B cell (primary cell): Measurements from ENCODE around the gene ALG9. TPM values are rescaled to one million over a fixed set of nuclear protein-coding genes. Genes with fewer than 3 reads are reported as not detected.
"Not testable (repeated sequence)": the region's sequence is repeated elsewhere in the genome, so short reads cannot be mapped to it uniquely, and the experiment has no call there.

Experiments used
- ATAC-seq: fragments of 200-7000 bp; cut with Tn5 transposase; one replicate; pipeline ENCODE4 v1.10.0; 2021; ENCODE audit warnings: low read depth, mild to moderate bottlenecking, moderate number of reproducible peaks, moderate library complexity
- CTCF ChIA-PET: fragments of 350-600 bp; sonication (Branson Sonifier 250); formaldehyde crosslinking; loops from one replicate; lab custom pipeline; 2021; ENCODE audit warnings: antibody characterized with exemption, inconsistent platforms; lab: Charles Lee
- POLR2A ChIA-PET: fragments of 350-600 bp; sonication (Branson Sonifier 250); formaldehyde crosslinking; loops from one replicate; lab custom pipeline; 2021; ENCODE audit warnings: antibody characterized with exemption; lab: Charles Lee
- DNase-seq: peaks from one replicate; pipeline ENCODE4 v3.0.0; 2013
- H2AFZ ChIP-seq: 2 replicates; pipeline ENCODE4 v1.6.1; 2012; ENCODE audit warnings: mild to moderate bottlenecking, low read depth, low read length; ENCODE audit not compliant: insufficient read depth, poor library complexity, severe bottlenecking
- H3K27ac ChIP-seq, 2 donors: 1 replicate in 1 of 2; 2 replicates in 1 of 2; pipeline ENCODE4 v1.5.1; 2012 to 2013; ENCODE audit warnings: low read length in 2 of 2, mild to moderate bottlenecking in 2 of 2, moderate library complexity in 1 of 2
- H3K27me3 ChIP-seq, 4 experiments: fragments of 200-600 bp in 1 of 4; sonication (generic) in 1 of 4; replicated peaks in 1 of 4; 1 replicate in 2 of 4; 2 replicates in 2 of 4; pipeline versions ENCODE4 v1.6.1 to v1.7.0; 2013 to 2016; ENCODE audit warnings: low read length in 3 of 4, mild to moderate bottlenecking in 2 of 4, mixed read lengths in 1 of 4, moderate library complexity in 1 of 4; ENCODE audit not compliant: insufficient read depth in 4 of 4, control insufficient read depth in 3 of 4; ENCODE audit errors: control extremely low read depth in 1 of 4
- H3K36me3 ChIP-seq, 2 experiments: replicated peaks in 1 of 2; 1 replicate in 1 of 2; 2 replicates in 1 of 2; pipeline versions ENCODE4 v1.6.1 to v1.7.1; 2013; ENCODE audit warnings: low read length in 1 of 2; ENCODE audit not compliant: insufficient read depth in 2 of 2, control insufficient read depth in 1 of 2; ENCODE audit errors: control extremely low read depth in 1 of 2, extremely low read depth in 1 of 2
- H3K4me1 ChIP-seq, 2 donors: fragments of 200-600 bp in 1 of 2; sonication (generic) in 1 of 2; 1 replicate in 1 of 2; 2 replicates in 1 of 2; pipeline versions ENCODE4 v1.5.1 to v1.6.1; 2013 to 2017; ENCODE audit warnings: low read length in 2 of 2; ENCODE audit not compliant: control insufficient read depth in 2 of 2, insufficient read depth in 2 of 2
- H3K4me2 ChIP-seq: replicated peaks from 2 replicates; pipeline ENCODE3; 2012; ENCODE audit warnings: mild to moderate bottlenecking, low read depth, low read length; ENCODE audit not compliant: poor library complexity, severe bottlenecking
- H3K4me3 ChIP-seq, 5 experiments: fragments of 200-600 bp in 1 of 5; sonication (generic) in 1 of 5; 1 replicate in 3 of 5; 2 replicates in 2 of 5; pipeline versions ENCODE4 v1.5.1 to v1.7.0; 2011 to 2016; ENCODE audit warnings: low read length in 4 of 5, mild to moderate bottlenecking in 4 of 5, low read depth in 2 of 5, control low read depth in 1 of 5, moderate library complexity in 1 of 5; ENCODE audit not compliant: insufficient read depth in 1 of 5; ENCODE audit errors: control extremely low read depth in 1 of 5, extremely low read depth in 1 of 5
- H3K79me2 ChIP-seq: fragments of 200-600 bp; sonication (generic); one replicate; pipeline ENCODE4 v1.6.0; 2016; ENCODE audit warnings: low read length; ENCODE audit not compliant: control insufficient read depth, insufficient read depth
- H3K9ac ChIP-seq: fragments of 200-600 bp; sonication (generic); 2 replicates; pipeline ENCODE4 v1.6.1; 2017; ENCODE audit warnings: mild to moderate bottlenecking, low read length, moderate library complexity
- H3K9me3 ChIP-seq, 3 donors: one replicate each; pipeline versions ENCODE4 v1.6.1 to v1.7.1; 2013; ENCODE audit warnings: low read length in 2 of 3; ENCODE audit not compliant: control insufficient read depth in 2 of 3, insufficient read depth in 1 of 3; ENCODE audit errors: control extremely low read depth in 1 of 3
- H4K20me1 ChIP-seq: 2 replicates; pipeline ENCODE4 v1.6.0; 2012; ENCODE audit warnings: mild to moderate bottlenecking, low read length; ENCODE audit not compliant: insufficient read depth, control insufficient read depth, poor library complexity, severe bottlenecking
- H3K27ac Mint-ChIP-seq: one replicate; pipeline ENCODE4 v1.8.0; 2021; ENCODE audit warnings: mixed read lengths
- H3K27me3 Mint-ChIP-seq: one replicate; pipeline ENCODE4 v1.8.0; 2021; ENCODE audit warnings: mixed read lengths
- H3K4me1 Mint-ChIP-seq: one replicate; pipeline ENCODE4 v1.8.0; 2021; ENCODE audit warnings: mixed read lengths
- H3K4me3 Mint-ChIP-seq: one replicate; pipeline ENCODE4 v1.8.0; 2021; ENCODE audit warnings: mixed read lengths
- H3K9me3 Mint-ChIP-seq: one replicate; pipeline ENCODE4 v1.8.0; 2022; ENCODE audit warnings: mixed read lengths; ENCODE audit not compliant: insufficient read depth
- CTCF ChIP-seq: fragments of 200-600 bp; IDR thresholded peaks from one replicate; pipeline ENCODE4 v1.8.0; 2022; ENCODE audit warnings: antibody characterized with exemption, mild to moderate bottlenecking
- EZH2 ChIP-seq: IDR thresholded peaks from 2 replicates; pipeline ENCODE4 v1.6.1; 2012; ENCODE audit warnings: borderline replicate concordance, low read depth, mild to moderate bottlenecking, moderate library complexity, low read length; ENCODE audit not compliant: insufficient read depth, poor library complexity, severe bottlenecking
- WGBS: methylation state at CpG from one replicate; pipeline ENCODE4 v1.1.5; 2013; ENCODE audit warnings: missing lambda C conversion rate; ENCODE audit not compliant: insufficient coverage; 5-methylcytosine and 5-hydroxymethylcytosine counted together
- intact Hi-C: fragments of 100-400 bp; cut with micrococcal nuclease; formaldehyde crosslinking; loops from one replicate; pipeline ENCODE4 v1.10.0; 2022
- polyA plus RNA-seq: library from polyadenylated mRNA; depleted of rRNA; stranded (reverse); fragments of >200 nt; gene quantifications from 2 replicates; pipeline ENCODE4 v1.2.3, GENCODE V29; 2012
- total RNA-seq, 2 donors: library from RNA; stranded (reverse); fragments of 120-200 nt in 1 of 2; gene quantifications; 1 replicate in 1 of 2; 2 replicates in 1 of 2; pipeline versions ENCODE4 v1.2.3 to v1.2.4, GENCODE V29; 2013 to 2022

The ALG9 gene
- total and polyA plus RNA-seq, 2 donors (not counting 1 experiment from before 2014, with no cell fraction given) = 21.2 to 29.9 TPM

DNA sequence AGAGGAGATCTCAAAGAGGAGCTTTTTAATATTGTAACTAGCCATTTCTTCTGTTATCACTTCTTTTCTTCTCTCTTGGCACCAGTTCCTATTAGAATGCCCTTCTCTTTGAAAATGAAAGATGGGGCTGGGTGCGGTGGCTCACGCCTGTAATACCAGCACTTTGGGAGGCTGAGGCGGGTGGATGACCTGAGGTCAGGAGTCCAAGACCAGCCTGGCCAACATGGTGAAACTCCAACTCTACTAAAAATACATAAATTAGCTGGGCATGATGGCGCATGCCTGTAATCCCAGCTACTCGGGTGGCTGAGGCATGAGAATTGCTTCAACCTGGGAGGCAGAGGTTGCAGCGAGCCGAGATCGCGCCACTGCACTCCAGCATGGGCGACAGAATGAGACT is 87.1 kb downstream of the ALG9 start:
- H3K4me2 ChIP-seq, H4K20me1 ChIP-seq, H3K4me3 Mint-ChIP-seq, intact Hi-C loops, H3K9ac ChIP-seq, DNase-seq, H3K4me3 ChIP-seq, H3K27ac ChIP-seq, POLR2A ChIA-PET, H3K27me3 Mint-ChIP-seq, H2AFZ ChIP-seq, H3K9me3 ChIP-seq, H3K27me3 ChIP-seq, H3K4me1 Mint-ChIP-seq, ATAC-seq, H3K9me3 Mint-ChIP-seq, H3K79me2 ChIP-seq, H3K27ac Mint-ChIP-seq, H3K4me1 ChIP-seq: not testable (repeated sequence)
- H3K36me3 ChIP-seq = peaks cover 7 to 15% of the 10 kb centered on the region in 2 experiments
- WGBS = 95% methylated on average over 5 of the region's 10 CpGs
- CTCF ChIA-PET = interaction anchor here (2.1 kb wide), 1 partner anchor 198 kb away, joined by 5 read pairs; no protein-coding TSS in a partner anchor

DNA sequence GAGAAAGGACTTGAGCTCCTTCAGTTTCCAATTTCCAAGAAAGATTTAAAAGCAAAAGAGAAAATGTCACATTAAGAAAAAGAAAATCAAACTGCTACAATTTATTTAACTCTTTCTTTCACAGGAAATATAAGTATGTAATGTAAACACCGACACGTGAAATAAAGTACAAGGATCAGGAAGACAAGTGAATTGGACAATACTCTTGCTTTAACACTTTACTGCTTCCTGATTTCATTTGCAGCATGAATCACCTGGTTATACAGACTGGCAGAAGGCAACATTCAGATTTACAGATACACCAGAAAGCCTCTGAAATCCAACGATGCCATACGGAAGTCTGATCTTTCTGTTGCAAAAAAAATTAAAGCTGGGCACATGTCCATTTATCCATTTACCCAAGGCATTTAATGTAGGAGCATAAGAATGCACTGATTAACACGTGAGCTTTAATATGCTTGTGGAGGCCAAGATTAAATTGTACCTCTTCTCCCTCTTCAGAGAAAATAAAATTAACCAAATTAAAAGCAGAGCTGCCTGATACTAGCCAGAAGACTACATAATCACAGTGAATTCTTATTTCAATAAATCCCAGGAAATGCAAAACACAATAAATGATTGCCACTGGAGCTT is 89.2 kb downstream of the ALG9 start:
- H3K27ac ChIP-seq = no peak overlapping the region
- ATAC-seq (no peak), DNase-seq (no peak)
- H3K4me2 ChIP-seq = no peak overlapping the region
- CTCF ChIA-PET = interaction anchor here (1.3 to 2.1 kb wide), 3 partner anchors 63 to 196 kb away, joined by 3 to 5 read pairs (median 4); no protein-coding TSS in a partner anchor
- H3K27me3 ChIP-seq = no peaks in the 10 kb centered on the region
- H4K20me1 ChIP-seq = no peaks in the 10 kb centered on the region
- H3K27me3 Mint-ChIP-seq = no peaks in the 10 kb centered on the region
- H3K4me3 ChIP-seq = no peak overlapping the region
- no peak overlapping the region for H3K27ac Mint-ChIP-seq
- peaks cover 2% of the 10 kb centered on the region for H3K4me1 Mint-ChIP-seq
- POLR2A ChIA-PET = no interaction called here
- no peak overlapping the region for H3K9ac ChIP-seq
- no peaks in the 10 kb centered on the region for H3K79me2 ChIP-seq
- peaks cover under 1 to 1% of the 10 kb centered on the region in 2 donors for H3K4me1 ChIP-seq
- intact Hi-C loops = no loop called here
- WGBS = no CpG with 5 or more reads among the region's 5 CpGs
- TF ChIP-seq EZH2 (no peak), CTCF (no peak)
- no peak overlapping the region for H2AFZ ChIP-seq
- no peaks in the 10 kb centered on the region for H3K9me3 Mint-ChIP-seq
- no peak overlapping the region for H3K4me3 Mint-ChIP-seq
- H3K36me3 ChIP-seq = peaks cover 7 to 15% of the 10 kb centered on the region in 2 experiments
- no peaks in the 10 kb centered on the region for H3K9me3 ChIP-seq
